H1 (cell line): ENCODE measurements around the gene KCTD15. TPM values are rescaled to one million over a fixed set of nuclear protein-coding genes. Genes with fewer than 3 reads are reported as not detected.

Experiments
- CTCF ChIA-PET: fragments of 300-600 bp; sonication (Branson Sonifier 250); formaldehyde crosslinking; loops from one replicate; lab custom pipeline; 2021; ENCODE audit not compliant: partially characterized antibody; lab: Charles Lee
- POLR2A ChIA-PET: fragments of 300-600 bp; sonication (Branson Sonifier 250); formaldehyde crosslinking; loops from one replicate; lab custom pipeline; 2021; ENCODE audit warnings: inconsistent platforms; ENCODE audit not compliant: partially characterized antibody; lab: Charles Lee
- DNase-seq, 2 experiments: peaks; one replicate each; pipeline versions ENCODE4 v3.0.0 to v3.0.0-alpha.2; 2010 to 2022; ENCODE audit warnings: low spot score in 2 of 2, low read depth in 1 of 2, mixed read lengths in 1 of 2
- FAIRE-seq: peaks from 2 replicates; lab custom pipeline; 2011; peaks lifted over from hg19 to GRCh38; lab: Jason Lieb, UNC
- H2AFZ ChIP-seq: 2 replicates; pipeline ENCODE4 v1.8.1; 2012; ENCODE audit warnings: low read length, inconsistent platforms
- H2AK5ac ChIP-seq: 2 replicates; pipeline ENCODE4 v1.6.1; 2013; ENCODE audit warnings: low read depth, low read length
- H2BK120ac ChIP-seq: replicated peaks from 2 replicates; pipeline ENCODE3; 2013; ENCODE audit warnings: low read depth, low read length, inconsistent platforms
- H2BK12ac ChIP-seq: 2 replicates; pipeline ENCODE4 v1.6.1; 2013; ENCODE audit warnings: low read depth, low read length
- H2BK15ac ChIP-seq: 2 replicates; pipeline ENCODE4 v1.6.1; 2013; ENCODE audit warnings: low read length
- H2BK20ac ChIP-seq: 2 replicates; pipeline ENCODE4 v1.6.1; 2013; ENCODE audit warnings: low read length
- H2BK5ac ChIP-seq: 2 replicates; pipeline ENCODE4 v1.6.1; 2013; ENCODE audit warnings: low read depth, low read length
- H3K14ac ChIP-seq: 2 replicates; pipeline ENCODE4 v1.6.1; 2013; ENCODE audit warnings: inconsistent platforms; ENCODE audit not compliant: insufficient read length
- H3K18ac ChIP-seq: 2 replicates; pipeline ENCODE4 v1.6.1; 2013; ENCODE audit warnings: low read length; ENCODE audit errors: extremely low read depth
- H3K23ac ChIP-seq: 2 replicates; pipeline ENCODE4 v1.6.1; 2013; ENCODE audit warnings: inconsistent platforms; ENCODE audit not compliant: insufficient read length
- H3K23me2 ChIP-seq: 2 replicates; pipeline ENCODE4 v1.6.1; 2013; ENCODE audit warnings: low read depth, low read length
- H3K27ac ChIP-seq: 2 replicates; pipeline ENCODE4 v1.6.1; 2011; ENCODE audit warnings: low read depth, low read length, inconsistent platforms
- H3K27me3 ChIP-seq, 4 experiments: replicated peaks in 1 of 4; 1 replicate in 1 of 4; 2 replicates in 3 of 4; pipeline versions ENCODE4 v1.6.1 to v1.8.1; 2011 to 2013; ENCODE audit warnings: low read length in 3 of 4, mild to moderate bottlenecking in 3 of 4, inconsistent platforms in 2 of 4, mixed read lengths in 2 of 4, moderate library complexity in 1 of 4; ENCODE audit not compliant: control insufficient read depth in 3 of 4, insufficient read depth in 3 of 4; ENCODE audit errors: extremely low read depth in 1 of 4
- H3K36me3 ChIP-seq, 4 experiments: 2 replicates each; pipeline versions ENCODE4 v1.6.1 to v1.8.1; 2011 to 2013; ENCODE audit warnings: mild to moderate bottlenecking in 4 of 4, low read length in 3 of 4, moderate library complexity in 2 of 4, control low read depth in 1 of 4, inconsistent platforms in 1 of 4; ENCODE audit not compliant: insufficient read depth in 4 of 4, control insufficient read depth in 2 of 4
- H3K4ac ChIP-seq: replicated peaks from 2 replicates; pipeline ENCODE3; 2013; ENCODE audit warnings: low read length, low read depth, mixed read lengths, inconsistent platforms; ENCODE audit not compliant: insufficient read length
- H3K4me1 ChIP-seq, 4 experiments: replicated peaks in 1 of 4; 1 replicate in 1 of 4; 2 replicates in 3 of 4; pipeline versions ENCODE4 v1.6.1 to v1.8.1; 2011 to 2013; ENCODE audit warnings: low read length in 3 of 4, inconsistent platforms in 2 of 4, mixed read lengths in 1 of 4; ENCODE audit not compliant: insufficient read depth in 4 of 4, control insufficient read depth in 3 of 4
- H3K4me2 ChIP-seq, 2 experiments: 2 replicates each; pipeline versions ENCODE4 v1.6.1 to v1.8.1; 2011 to 2013; ENCODE audit warnings: low read depth in 2 of 2, low read length in 2 of 2, control low read depth in 1 of 2, inconsistent platforms in 1 of 2, mild to moderate bottlenecking in 1 of 2; ENCODE audit not compliant: insufficient read depth in 1 of 2
- H3K4me3 ChIP-seq, 4 experiments: fragments of 200-600, 300-600 bp in 1 of 4; sonication (generic), shearing (Covaris generic), sonication (Bioruptor Twin) in 1 of 4; 2 replicates each; pipeline versions ENCODE4 v1.5.1 to v1.8.1; 2011 to 2016; ENCODE audit warnings: low read length in 4 of 4, low read depth in 3 of 4, control low read depth in 2 of 4, inconsistent platforms in 2 of 4, mild to moderate bottlenecking in 2 of 4, mixed read lengths in 1 of 4, moderate library complexity in 1 of 4; ENCODE audit not compliant: insufficient read depth in 2 of 4; ENCODE audit errors: extremely low read depth in 1 of 4
- H3K56ac ChIP-seq: replicated peaks from 2 replicates; pipeline ENCODE3; 2013; ENCODE audit warnings: low read depth, mild to moderate bottlenecking, mixed read lengths, low read length, inconsistent platforms; ENCODE audit not compliant: insufficient read length
- H3K79me1 ChIP-seq: 2 replicates; pipeline ENCODE4 v1.6.1; 2013; ENCODE audit warnings: low read depth, low read length, control low read depth
- H3K79me2 ChIP-seq, 2 experiments: 2 replicates each; pipeline versions ENCODE4 v1.6.1 to v1.8.1; 2012 to 2013; ENCODE audit warnings: low read length in 2 of 2, mild to moderate bottlenecking in 2 of 2, inconsistent platforms in 1 of 2; ENCODE audit not compliant: insufficient read depth in 2 of 2, control insufficient read depth in 1 of 2
- H3K9ac ChIP-seq, 4 experiments: replicated peaks in 1 of 4; 1 replicate in 1 of 4; 2 replicates in 3 of 4; pipeline versions ENCODE4 v1.6.1 to v1.8.1; 2011 to 2013; ENCODE audit warnings: low read depth in 3 of 4, low read length in 3 of 4, control low read depth in 2 of 4, mild to moderate bottlenecking in 2 of 4, moderate library complexity in 2 of 4, inconsistent platforms in 1 of 4; ENCODE audit errors: extremely low read depth in 1 of 4
- H3K9me3 ChIP-seq, 2 experiments: 2 replicates each; pipeline versions ENCODE4 v1.6.1 to v1.8.1; 2012 to 2013; ENCODE audit warnings: mild to moderate bottlenecking in 2 of 2, moderate library complexity in 2 of 2, control low read depth in 1 of 2, inconsistent platforms in 1 of 2, low read depth in 1 of 2, low read length in 1 of 2, mixed read lengths in 1 of 2; ENCODE audit not compliant: insufficient read depth in 2 of 2
- H4K20me1 ChIP-seq, 2 experiments: replicated peaks in 1 of 2; 2 replicates each; pipeline versions ENCODE3 to v1.8.1; 2011 to 2013; ENCODE audit warnings: inconsistent platforms in 2 of 2, low read length in 2 of 2, mild to moderate bottlenecking in 1 of 2; ENCODE audit not compliant: insufficient read depth in 2 of 2, control insufficient read depth in 1 of 2
- H4K5ac ChIP-seq: 2 replicates; pipeline ENCODE4 v1.6.1; 2013; ENCODE audit warnings: low read length, low read depth, mixed read lengths, inconsistent platforms; ENCODE audit not compliant: insufficient read length
- H4K8ac ChIP-seq: 2 replicates; pipeline ENCODE4 v1.8.0; 2013; ENCODE audit warnings: mild to moderate bottlenecking, moderate library complexity, low read length, inconsistent platforms; ENCODE audit not compliant: insufficient read depth; ENCODE audit errors: extremely low read depth
- H4K91ac ChIP-seq: replicated peaks from 2 replicates; pipeline ENCODE3; 2013; ENCODE audit warnings: low read length, mixed read lengths, inconsistent platforms; ENCODE audit not compliant: insufficient read length
- CBX8 ChIP-seq: fragments of 300-800, 300-1000 bp; sonication (generic); IDR thresholded peaks from 2 replicates; pipeline ENCODE4 v1.7.1; 2016; ENCODE audit warnings: low read depth, low read length, borderline replicate concordance
- HDAC2 ChIP-seq, 2 experiments: fragments of 300-600 bp in 1 of 2; sonication (generic) in 1 of 2; IDR thresholded peaks; 2 replicates each; pipeline ENCODE4 v1.6.1; 2011 to 2012; ENCODE audit warnings: low read depth in 2 of 2, low read length in 2 of 2, mild to moderate bottlenecking in 2 of 2, moderate library complexity in 2 of 2, borderline replicate concordance in 1 of 2, inconsistent platforms in 1 of 2
- TAF7 ChIP-seq: optimal IDR thresholded peaks from 2 replicates; pipeline ENCODE3; 2011; ENCODE audit warnings: low read depth, mild to moderate bottlenecking, inconsistent platforms, low read length, moderate library complexity, borderline replicate concordance
- WGBS, 2 experiments: shearing (Covaris generic) in 1 of 2; methylation state at CpG; one replicate each; pipeline versions ENCODE4 v1.1.6 to v1.1.7; 2013 to 2015; ENCODE audit warnings: low lambda C conversion rate in 2 of 2, mixed read lengths in 2 of 2, inconsistent platforms in 1 of 2, low coverage in 1 of 2, missing lambda C conversion rate in 1 of 2; ENCODE audit not compliant: insufficient replicate concordance in 2 of 2, insufficient coverage in 1 of 2, insufficient read length in 1 of 2; ENCODE audit errors: extremely low coverage in 1 of 2, missing lambda C conversion rate in 1 of 2; 5-methylcytosine and 5-hydroxymethylcytosine counted together
- polyA plus RNA-seq, 7 experiments: library from polyadenylated mRNA; depleted of rRNA in 3 of 7; stranded (reverse) in 5 of 7; unstranded in 2 of 7; fragments of >200 nt in 5 of 7; fragments of 200-250 nt in 2 of 7; gene quantifications; 1 replicate in 5 of 7; 2 replicates in 1 of 7; 4 replicates in 1 of 7; pipeline versions ENCODE4 v1.2.1 to v1.2.3, GENCODE V29; 2011 to 2013; ENCODE audit warnings: missing spikeins in 2 of 7, mixed read lengths in 2 of 7
- total RNA-seq: library from RNA; stranded (reverse); fragmentation: NEBNext Ultra II Directional; extraction: Animal tissue kit (Norgen Biotek cat#: 25700); gene quantifications from 2 replicates; pipeline ENCODE4 v1.2.1, GENCODE V29; 2021
- TF ChIP-seq, protein P1 (sequence below), 3 experiments: IDR thresholded peaks; 1 replicate in 2 of 3; 2 replicates in 1 of 3; pipeline versions ENCODE4 v1.5.1 to v1.6.1; 2011; ENCODE audit warnings: low read length in 3 of 3, mild to moderate bottlenecking in 3 of 3, inconsistent platforms in 2 of 3, low read depth in 1 of 3, moderate library complexity in 1 of 3; ENCODE audit not compliant: insufficient read depth in 1 of 3; ENCODE audit errors: control extremely low read depth in 1 of 3
- TF ChIP-seq, protein P2 (sequence below): IDR thresholded peaks from 2 replicates; pipeline ENCODE4 v1.6.1; 2012; ENCODE audit warnings: inconsistent platforms

Gene KCTD15
- total and polyA plus RNA-seq, 2 of the 8 experiments (the other 6 are each of a cell fraction or from before 2014, with no cell fraction given) = 25.1 to 27.0 TPM

DNA sequence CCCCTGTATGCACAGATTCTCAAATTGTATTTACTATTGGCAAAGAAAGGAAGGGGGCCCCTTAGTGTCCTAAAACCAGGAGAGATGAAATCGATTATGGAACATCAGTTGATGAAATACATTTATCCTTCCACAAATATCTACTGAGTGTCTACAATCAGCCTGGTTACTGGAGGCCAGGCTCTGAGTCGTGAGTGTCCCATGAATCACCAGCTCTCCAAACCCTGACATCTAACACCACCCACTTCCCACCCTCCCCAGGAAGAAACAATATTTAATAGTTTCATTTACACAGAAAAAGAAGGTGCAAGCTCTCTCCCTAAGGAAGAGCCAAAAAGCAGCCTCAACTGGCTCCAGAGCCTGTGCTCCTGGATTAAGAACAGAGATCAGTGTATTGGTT lies 25.2 kb downstream of the KCTD15 start:
- Histone ChIP-seq H3K9ac (no peak overlapping the region), H3K18ac (no peak overlapping the region), H2BK20ac (no peak overlapping the region), H2AFZ (no peak overlapping the region), H4K8ac (no peak overlapping the region), H2AK5ac (no peak overlapping the region), H2BK12ac (no peak overlapping the region), H3K27me3 (peaks cover 0 to 7% (median 4%) of the 10 kb centered on the region in 4 experiments; a peak in 5 of 7 replicates), H4K20me1 (no peaks in the 10 kb centered on the region), H4K91ac (no peak overlapping the region), H3K79me1 (no peaks in the 10 kb centered on the region), H3K9me3 (no peaks in the 10 kb centered on the region), H3K4ac (no peak overlapping the region), H3K4me3 (no peak overlapping the region), H3K23me2 (peaks cover 10% of the 10 kb centered on the region; the same call in 1 of the 2 replicates), H3K4me2 (no peak overlapping the region), H3K36me3 (no peaks in the 10 kb centered on the region), H3K14ac (no peak overlapping the region), H2BK5ac (no peak overlapping the region), H2BK120ac (no peak overlapping the region), H3K27ac (no peak overlapping the region), H2BK15ac (no peak overlapping the region), H3K4me1 (peaks cover 0 to 12% (median 7%) of the 10 kb centered on the region in 4 experiments; a peak in 6 of 7 replicates), H3K23ac (no peak overlapping the region), H3K79me2 (no peaks in the 10 kb centered on the region), H3K56ac (no peak overlapping the region), H4K5ac (no peak overlapping the region)
- FAIRE-seq (no peak), DNase-seq (peak in 1 of 2 experiments; percentile 16)
- CTCF ChIA-PET = interaction anchor here (0.7 to 1.7 kb wide), 4 partner anchors 10 to 44 kb away, joined by 3 to 5 read pairs (median 4); no protein-coding TSS in a partner anchor
- POLR2A ChIA-PET = interaction anchor here (1.1 kb wide), 1 partner anchor 25 kb away, joined by 4 read pairs; the partner anchor contains the start of gene KCTD15
- 85% methylated on average over 2 of the region's 2 CpGs; no CpG with 5 or more reads in 1 of the 2 experiments for WGBS, 2 experiments
- TF ChIP-seq, protein P1, sequence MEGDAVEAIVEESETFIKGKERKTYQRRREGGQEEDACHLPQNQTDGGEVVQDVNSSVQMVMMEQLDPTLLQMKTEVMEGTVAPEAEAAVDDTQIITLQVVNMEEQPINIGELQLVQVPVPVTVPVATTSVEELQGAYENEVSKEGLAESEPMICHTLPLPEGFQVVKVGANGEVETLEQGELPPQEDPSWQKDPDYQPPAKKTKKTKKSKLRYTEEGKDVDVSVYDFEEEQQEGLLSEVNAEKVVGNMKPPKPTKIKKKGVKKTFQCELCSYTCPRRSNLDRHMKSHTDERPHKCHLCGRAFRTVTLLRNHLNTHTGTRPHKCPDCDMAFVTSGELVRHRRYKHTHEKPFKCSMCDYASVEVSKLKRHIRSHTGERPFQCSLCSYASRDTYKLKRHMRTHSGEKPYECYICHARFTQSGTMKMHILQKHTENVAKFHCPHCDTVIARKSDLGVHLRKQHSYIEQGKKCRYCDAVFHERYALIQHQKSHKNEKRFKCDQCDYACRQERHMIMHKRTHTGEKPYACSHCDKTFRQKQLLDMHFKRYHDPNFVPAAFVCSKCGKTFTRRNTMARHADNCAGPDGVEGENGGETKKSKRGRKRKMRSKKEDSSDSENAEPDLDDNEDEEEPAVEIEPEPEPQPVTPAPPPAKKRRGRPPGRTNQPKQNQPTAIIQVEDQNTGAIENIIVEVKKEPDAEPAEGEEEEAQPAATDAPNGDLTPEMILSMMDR (IDR thresholded peaks at IDR 0.05; ENCODE audit: control extremely low read depth in 1 of 3, insufficient read depth in 1 of 3, low read depth in 1 of 3, low read length in 3 of 3) = no peak
- TF ChIP-seq HDAC2 (IDR thresholded peaks at IDR 0.05; ENCODE audit: borderline replicate concordance in 1 of 2, low read depth in 2 of 2, low read length in 2 of 2) = no peak
- TF ChIP-seq, protein P2, sequence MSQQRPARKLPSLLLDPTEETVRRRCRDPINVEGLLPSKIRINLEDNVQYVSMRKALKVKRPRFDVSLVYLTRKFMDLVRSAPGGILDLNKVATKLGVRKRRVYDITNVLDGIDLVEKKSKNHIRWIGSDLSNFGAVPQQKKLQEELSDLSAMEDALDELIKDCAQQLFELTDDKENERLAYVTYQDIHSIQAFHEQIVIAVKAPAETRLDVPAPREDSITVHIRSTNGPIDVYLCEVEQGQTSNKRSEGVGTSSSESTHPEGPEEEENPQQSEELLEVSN = no peak
- TF ChIP-seq CBX8 = no peak
- TF ChIP-seq TAF7 = no peak
